AG08396 (cell line): ENCODE measurements around the gene FLOT2.
"Not testable (repeated sequence)": the region's sequence is repeated elsewhere in the genome, so short reads cannot be mapped to it uniquely, and the experiment has no call there.

Experiments used
- DNase-seq: peaks from one replicate; pipeline ENCODE4 v3.0.0; 2012; ENCODE audit warnings: low spot score, mixed read lengths

FLOT2 gene

DNA sequence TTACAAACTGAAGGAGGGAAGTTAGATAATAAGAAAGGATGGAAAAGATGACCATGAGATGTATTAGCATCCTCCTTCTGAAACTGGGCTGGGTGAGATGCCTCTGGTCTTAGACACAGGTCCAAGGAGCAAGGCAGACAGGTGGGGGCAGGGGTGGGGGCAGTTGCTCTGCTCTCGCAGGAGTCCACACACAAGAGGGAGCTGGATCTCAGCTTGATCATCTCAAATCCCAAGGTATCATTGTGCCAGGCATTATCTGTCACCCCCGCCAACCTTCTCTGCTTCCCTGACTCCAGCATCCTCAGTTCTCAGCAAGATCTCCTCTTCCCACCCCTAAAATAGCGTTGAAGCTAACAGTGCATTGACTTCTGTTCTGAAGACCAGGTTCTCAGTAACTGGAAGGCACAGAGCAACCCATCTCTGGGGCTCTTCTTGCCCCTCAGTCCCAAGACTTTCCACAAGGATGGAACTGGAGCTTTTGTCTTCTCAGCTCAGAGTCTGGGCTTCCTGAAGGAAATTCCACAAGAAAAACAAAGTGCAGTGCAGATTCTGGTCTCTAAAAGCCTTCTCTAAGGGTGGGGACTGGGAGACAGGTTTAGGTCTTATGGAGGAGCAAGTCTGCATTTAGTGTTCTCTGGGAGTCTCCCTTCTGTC, 1.6 kb downstream of the FLOT2 start:
- no peak for DNase-seq

DNA sequence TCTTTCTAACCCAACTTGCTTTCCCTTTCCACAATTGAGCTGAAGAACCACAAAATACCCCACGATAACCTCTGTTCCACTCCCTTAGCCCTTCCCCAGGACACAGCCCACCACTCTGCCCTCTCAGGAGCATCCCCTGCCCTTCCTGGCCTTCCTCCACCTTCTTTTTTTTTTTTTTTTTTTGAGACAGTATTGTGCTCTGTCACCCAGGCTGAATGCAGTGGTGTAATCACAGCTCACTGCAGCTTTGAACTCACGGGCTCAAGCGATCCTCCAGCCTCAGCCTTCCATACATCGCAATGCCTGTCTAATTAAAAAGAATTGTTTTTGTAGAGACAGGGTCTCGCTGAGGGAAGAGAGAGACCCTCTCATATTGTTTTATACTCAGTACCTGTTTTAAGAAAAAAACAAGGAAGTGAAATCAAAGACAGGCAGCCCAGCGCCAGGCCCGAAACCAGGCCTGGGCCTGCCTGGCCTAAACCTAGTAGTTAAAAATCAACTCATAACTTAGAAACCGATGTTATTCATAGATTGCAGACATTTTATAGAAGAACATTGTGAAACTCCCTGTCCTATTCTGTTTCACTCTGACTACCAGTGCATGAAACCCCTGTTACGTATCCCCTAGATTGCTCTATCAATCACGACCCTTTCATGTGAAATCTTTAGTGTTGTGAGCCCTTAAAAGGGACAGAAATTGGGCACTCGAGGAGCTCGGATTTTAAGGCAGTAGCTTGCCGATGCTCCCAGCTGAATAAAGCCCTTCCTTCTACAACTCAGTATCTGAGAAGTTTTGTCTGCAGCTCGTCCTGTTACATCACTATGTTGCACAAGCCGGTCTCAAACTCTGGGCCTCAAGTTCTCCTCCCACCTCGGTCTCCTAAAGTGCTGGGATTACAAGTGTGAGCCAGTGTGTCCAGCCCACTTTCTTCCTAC, 4.0 kb downstream of the FLOT2 start:
- DNase-seq = not testable (repeated sequence)

DNA sequence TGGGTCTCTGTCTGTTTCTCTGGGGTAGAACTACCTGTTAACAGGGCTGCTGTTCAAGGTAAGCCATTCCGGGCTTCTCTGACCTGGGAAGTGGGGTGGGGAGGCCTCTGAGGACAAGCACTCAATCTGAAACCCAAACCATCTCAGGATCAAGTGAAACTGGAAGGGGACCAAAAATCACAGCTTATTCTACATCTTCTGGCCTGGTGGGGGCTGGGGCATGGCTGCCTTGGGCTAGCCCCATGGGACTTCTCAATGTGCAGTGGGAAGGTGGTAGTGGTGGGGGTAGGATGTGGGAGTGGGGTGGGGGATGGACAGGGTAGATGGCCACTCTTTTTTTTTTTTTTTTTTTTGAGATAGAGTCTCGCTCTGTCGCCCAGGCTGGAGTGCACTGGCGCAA, 5.5 kb downstream of the FLOT2 start:
- DNase-seq = no peak

DNA sequence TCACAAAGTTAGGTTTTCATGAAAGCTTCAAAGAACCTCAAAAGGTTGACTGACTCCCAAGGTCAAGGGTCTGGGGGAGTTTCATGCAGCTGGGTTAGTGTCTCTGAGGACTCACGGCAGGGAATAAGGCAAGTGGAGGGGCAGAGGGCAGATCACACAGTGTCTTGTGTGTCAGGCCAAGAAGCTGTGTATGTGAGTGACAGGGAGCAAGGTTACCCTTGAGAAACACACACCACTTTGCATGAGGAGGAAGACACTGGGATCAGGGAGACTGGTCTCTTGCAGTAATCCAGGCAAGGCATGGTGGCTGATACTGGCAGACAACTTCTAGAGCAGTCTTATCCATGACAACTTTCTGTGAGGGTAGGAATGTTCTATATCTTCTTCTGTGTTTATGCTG, 6.3 kb downstream of the FLOT2 start:
- DNase-seq = no peak

DNA sequence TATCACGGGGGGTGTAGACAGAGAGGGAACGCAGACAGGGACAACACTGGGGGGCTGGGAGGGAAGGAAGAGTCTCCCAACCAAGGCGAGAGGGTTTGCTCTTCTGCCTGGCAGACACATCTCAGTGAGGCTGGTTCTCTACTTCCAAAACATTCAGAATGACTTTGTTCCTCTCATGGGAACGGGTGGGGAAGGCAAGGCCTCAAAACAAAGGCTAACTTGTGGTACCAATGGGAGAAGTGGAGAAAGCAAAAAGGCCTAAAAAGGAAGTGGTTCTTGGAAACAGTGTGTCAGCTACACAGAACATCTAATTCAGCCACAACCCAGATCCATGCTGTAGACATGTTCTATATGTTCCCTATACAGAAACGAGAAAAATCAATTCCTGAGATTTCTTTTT, 7.5 kb downstream of the FLOT2 start:
- DNase-seq = no peak

DNA sequence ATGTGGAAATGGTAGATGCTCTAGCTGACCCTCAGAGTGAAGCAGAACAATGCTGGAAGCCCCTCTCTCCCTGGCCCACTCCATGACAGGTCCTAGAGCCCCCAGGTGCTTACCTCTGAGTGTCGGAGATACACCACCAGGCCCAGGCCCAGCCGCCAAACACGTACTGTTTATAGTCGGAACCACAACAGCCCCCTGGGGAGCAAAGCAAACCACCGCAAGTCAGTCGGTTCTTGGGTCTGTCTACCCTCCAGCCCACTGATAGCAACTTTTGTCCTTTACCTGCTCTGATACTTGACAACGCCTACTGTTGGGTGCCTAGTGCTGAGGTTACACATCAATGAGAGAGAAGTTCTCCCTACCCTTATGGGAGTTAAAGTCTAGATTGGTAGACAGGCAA, 8.7 kb downstream of the FLOT2 start:
- DNase-seq = no peak

DNA sequence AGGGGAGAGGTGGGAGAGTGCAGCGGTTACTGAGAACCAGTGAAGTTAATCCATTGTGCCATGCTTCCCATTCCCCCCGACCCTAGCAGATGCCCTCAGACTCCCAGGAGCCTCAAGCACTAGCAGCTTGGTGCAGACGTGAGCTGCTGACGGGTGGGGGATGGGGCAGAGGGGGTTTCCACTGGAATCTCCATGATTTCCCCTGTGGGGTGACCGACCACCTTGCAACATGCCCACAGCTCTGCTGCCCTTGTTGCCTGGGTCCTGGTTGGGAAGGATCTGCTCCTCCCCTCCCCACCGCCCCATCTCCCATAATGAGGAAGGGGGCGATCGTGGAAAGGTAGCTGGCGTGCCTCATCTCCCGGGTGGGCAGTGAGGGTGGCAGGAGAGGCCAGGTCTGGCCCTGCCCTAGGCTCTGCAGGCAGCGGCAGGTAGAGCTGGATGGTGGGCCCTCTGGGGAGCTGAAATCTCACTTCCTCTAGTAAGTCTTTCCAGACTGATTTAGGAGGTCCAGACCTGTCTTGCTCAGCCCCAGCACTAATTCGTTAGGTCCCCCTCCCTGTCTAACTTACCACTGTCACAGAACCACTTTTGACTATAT, 9.6 kb downstream of the FLOT2 start:
- DNase-seq = no peak

DNA sequence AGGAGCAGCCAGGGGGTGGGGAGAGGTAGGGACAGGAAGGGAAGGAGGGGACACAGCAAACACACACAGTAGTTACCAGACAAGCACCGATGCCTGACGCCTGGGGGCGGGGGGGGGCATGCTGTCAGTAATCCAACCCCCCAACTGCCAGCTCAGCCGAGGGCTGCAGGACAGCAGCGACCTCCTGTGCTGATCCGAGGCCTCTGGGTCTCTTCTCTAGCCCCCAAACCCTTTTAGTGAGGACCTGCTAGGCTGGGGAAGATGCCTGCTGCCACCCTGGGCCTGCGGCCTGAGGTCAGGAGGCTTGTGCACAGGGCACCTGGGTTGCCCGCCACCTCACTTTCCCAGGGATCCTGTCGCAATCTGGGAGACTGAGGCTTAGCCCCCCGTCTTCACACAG, 11.6 kb downstream of the FLOT2 start:
- DNase-seq = no peak

DNA sequence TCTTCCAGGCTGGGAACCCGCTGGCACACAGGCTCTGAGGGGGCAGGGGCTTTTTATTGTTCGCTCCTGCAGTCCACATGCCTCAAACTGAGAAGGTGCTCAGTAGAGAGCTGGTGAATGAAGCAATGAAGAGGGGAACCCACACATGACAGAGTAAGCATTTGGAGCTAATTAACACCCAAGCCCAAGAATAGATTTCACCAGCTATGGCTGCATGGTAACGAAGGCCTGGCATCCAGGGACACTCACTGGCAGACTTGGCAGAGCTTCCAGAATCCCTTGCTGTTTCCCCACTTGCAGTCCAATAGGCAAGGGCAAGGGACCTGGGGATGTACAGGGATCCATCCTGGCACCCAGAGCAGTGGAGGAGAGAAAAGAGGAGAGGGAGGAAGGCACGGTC, 12.2 kb downstream of the FLOT2 start:
- no peak for DNase-seq

DNA sequence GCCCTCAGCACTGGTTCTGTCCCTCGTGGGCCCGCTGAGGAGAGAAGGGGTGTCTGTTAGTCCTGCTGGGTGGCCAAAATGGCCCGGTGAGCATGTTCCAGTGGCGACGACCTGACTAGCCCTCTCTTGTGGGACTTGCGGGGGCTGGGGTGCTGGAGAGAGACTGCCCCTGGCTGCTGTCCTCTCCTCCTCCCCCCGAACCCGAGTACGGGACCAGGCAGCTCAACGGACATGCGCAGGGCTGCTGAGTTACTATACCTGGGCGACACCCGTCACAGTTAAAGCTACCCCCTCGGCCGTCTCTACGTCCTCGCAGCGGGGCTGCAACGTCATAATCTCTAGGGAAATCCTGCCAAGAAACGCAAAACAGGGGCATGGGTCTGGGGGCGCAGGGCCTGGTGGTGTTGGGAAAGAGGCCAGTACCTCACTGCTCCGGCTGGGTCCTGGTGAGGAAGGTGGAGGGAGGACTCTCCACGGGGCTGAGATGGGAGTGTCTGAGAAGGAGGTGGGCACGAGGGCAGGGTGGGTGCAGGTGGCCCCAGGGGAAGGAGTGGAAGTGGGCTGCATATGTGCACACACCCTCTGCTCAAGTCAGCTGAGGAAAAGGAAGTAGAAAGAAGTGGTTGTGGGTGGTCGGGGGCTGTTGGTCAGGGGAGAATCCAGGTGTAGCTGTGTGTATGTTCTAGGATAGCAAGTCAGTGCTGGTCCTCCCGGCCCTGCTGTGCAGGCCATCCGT, 13.4 kb downstream of the FLOT2 start:
- DNase-seq = no peak

DNA sequence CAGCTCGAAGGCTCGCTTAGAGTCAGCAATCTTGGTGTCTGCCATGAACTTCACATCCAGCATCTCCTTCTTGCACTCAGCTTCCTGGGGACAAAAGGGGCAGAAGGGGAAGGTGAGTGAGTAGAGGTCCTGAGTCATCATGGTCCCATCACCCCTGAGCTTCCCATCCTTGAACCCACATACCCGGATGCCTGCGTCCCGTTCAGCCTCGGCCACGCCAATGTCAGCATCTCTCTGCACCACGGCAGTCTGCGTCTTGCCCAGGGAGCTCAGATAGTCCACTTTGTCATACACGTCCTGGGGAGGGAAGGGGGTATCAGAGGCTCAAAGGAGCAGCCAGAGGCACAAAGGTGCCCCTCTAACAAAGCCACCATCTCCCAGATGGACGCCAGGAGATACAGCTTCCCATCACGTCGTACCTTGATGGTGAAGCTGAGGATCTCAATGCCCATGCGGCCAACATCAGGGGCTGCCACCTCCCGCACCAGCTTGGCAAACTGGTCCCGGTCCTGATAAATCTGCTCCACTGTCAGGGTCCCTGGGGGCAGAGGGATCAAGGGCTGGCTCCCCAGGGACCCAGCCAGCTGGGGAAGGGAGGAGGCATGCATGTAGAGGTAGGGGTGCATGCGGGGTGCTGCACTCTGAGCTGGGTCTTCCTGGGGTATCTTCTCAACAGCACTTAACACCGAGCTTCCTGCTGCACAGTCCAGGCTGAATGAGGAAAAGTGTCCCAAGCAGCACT, 15.2 kb downstream of the FLOT2 start:
- no peak for DNase-seq

DNA sequence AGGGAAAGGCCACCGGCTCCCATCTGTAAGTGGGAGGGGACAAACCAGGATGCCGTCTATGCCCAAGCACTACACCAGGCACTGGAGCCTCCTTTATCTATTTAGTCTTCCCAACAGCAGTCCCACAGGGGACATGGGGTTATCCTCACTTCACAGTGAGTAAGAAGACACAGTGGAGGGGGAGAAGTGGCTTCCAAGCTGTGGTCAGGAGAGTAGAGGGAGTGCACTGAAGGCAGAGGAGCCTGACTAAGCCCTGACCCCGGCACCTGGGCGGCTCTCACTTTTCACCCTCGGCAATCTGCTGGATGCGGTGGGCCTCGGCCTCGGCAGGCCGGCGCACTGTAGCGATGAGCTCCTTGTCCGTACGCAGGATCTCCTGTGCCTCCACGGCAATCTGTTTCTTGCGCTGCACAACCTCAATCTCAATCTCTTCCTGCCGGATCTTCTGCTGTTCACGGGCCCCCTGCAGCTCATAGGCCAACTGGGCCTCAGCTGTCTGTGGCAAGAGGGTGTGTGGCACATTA, 15.9 kb downstream of the FLOT2 start:
- no peak for DNase-seq

DNA sequence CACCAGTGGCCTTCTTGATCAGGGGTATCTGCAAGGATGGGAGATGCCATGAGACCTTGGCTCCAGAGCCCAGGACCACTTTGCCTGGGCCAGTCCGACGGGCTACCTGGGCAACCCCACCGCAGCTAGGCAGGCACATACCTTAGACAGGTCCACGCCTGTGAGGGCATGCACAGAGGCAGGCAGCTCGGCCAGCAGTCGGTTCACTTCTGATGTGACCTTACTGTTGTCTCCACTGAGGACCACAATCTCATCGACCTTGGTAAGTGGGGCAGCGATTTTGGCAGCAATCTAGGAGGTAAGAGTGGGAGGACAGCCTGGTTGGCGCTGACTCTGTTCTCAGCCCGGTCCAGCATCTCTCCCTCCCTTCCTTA, 17.0 kb downstream of the FLOT2 start:
- DNase-seq = no peak

DNA sequence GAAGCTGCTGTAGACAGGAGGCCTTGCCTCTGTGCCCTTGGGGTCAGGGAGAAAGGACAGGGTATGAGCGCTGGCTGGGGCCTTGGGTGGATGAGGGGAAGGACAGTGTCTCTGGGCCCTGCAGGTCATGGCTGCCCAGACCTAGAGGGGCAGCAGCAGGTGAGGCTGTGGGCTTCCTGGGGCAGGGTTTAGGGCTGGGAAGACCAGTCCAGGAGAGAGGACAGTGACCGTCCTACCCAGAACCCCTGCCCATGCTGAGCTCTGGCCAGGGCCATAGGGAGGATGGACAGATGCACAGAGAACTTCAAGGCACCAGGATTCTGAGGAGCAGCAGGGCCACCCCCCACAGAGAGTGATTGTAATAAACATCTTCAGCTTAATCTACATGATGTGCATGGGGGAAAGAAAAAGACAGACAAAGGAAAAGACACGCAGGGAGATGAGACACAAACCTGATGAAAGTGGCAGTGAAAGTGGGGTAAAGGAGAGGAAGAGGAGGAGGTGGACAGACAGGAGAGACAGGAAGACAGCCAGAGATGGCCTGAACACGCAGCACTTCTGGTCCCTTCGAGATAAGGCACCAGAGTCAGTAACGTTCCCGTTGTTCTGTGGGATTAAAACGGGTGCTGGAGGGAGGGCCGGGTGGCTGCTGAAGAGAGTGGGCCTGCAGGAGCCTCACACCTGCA, 17.5 kb downstream of the FLOT2 start:
- no peak for DNase-seq

DNA sequence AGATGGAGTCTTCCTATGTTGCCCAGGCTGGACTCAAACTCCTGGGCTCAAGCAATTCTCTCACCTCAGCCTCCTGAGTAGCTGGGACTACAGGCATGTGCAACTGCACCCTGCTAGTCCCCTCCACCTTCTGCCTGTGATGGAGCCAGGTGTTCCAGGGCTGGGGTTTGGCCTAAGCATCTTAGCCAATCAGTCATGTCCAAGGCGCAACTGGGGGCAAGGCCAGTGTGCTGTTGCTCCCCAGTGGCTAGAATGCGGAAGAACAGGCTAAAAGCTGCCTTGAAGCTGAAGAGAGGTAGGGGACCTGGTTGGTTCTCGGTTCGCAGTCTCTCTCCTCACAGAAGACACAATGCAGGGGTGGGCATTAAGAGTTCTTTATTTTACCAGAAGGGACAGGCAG, 18.6 kb downstream of the FLOT2 start:
- peak; percentile 62 for DNase-seq

DNA sequence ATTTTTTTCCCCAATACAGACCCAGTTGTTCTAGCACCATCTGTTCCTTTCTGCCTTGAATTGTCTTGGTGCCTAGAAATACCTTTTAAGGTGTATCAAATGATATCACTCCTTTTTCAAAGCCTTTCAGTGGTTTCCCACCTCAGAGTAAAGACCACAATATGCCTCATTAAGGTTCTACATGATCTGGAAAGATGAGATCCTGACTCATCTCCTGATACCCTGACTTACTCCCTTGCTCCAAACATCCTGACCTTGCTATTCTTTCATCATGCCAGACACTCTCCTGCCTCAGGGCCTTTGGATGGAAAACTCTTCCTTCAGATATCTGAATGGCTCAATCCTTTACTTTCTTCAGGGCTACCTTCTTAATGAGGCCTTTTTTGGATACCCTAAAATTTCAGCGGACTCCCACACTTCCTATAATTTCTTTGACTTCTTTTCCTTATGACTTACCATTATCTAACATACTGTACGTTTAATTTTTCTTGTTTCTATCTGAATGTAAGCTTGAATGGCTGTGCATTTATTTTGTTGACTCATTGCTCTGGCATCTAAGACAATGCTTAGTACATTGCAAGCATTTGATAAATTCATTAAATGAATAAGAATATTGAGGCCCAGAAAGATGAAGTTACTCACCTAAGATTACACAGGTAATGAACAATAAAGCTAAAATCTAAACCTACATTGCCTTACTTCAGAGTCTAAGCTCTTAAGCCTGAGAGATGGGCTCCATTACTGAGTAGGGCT, 19.2 kb downstream of the FLOT2 start:
- no peak for DNase-seq

DNA sequence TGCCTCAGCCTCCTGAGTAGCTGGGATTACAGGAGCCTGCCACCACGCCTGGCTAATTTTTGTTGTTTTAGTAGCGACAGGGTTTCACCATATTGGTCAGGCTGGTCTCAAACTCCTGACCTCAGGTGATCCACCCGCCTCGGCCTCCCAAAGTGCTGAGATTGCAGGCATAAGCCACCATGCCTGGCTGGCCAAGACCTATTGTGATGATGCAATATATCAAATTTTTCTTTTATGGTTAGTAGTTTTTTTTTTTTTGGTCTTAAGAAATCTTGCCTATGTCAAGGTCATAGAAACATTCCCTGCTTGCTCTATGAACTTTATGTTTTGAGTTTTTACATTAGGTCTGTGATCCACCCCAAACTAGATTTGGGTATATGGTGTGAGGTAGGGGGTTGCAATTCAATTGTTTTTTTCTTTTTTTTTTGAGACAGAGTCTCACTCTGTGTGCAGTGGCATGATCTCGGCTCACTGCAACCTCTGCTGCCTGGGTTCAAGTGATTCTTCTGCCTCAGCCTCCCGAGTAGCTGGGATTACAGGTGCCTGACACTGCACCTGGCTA, 20.3 kb downstream of the FLOT2 start:
- not testable (repeated sequence) for DNase-seq

DNA sequence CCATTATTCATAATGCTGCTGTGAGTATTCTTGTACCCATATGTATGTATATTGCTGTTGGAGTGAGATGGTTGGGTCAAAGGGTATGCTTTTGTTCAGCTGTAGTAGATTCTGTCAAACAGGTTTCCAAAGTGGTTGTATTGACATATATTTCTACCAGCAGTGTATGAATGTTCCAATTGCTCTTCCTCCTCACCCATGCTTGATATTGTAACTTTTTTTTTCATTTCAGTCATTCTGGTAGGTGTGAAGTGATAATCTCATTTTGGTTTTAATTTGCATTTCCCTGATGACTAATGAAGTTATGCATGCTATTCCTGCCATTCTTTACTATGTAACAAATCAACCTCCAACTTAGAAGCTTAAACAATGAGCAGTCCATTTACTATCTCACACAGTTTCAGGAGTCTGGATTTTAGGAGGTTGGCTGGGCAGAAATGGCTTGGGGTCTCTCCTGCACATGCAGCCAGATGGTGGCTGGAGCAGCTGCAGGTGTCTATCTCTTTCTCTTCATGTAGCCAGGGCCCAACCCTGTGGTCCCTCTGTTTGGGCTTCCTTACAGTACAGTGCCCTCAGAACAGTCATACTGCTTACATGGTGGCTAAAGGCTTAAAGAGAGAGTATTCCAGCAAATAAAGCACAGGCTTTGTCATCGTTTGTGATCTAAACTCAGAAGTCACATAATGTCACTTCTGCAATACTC, 21.5 kb downstream of the FLOT2 start:
- DNase-seq = no peak

DNA sequence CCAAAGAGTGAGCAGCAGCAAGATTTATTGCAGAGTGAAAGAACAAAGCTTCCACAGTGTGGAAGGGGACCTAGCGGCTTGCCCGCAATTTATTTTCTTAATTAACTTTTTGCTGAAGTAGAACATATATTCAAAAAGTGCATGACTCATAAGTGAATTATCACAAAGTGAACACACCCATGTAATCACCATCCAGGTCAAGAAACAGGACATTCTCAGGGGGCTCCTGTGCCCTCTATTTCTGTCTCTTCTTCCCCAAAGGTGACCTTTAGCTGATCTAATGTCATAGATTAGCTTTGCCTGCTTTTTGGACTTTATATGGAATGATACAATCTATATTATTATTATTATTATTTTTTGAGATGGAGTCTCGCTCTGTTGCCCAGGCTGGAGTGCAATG, 22.8 kb downstream of the FLOT2 start:
- DNase-seq = no peak
